ENCODE results near the gene SETMAR.
A peak's percentile ranks its signal among the peaks of the same experiment; 100 is the strongest.

SETMAR gene

GRCh38 chr3:4335840-4336562 is 32.8 kb downstream of the SETMAR start:
- Histone ChIP-seq H3K36me3 (ENCODE audit: insufficient read depth, low read length) (no peaks in the 10 kb centered on the region), H3K27ac (no peak overlapping the region), H3K9me3 (ENCODE audit: low read depth, low read length) (no peaks in the 10 kb centered on the region), H3K9ac (ENCODE audit: insufficient read length) (no peak overlapping the region), H3K4me3 (no peak overlapping the region)
- no peak for DNase-seq (ENCODE audit: low read depth, low spot score)
- TF ChIP-seq EZH2 (IDR thresholded peaks at IDR 0.05) (no peak), POLR2AphosphoS5 (IDR thresholded peaks at IDR 0.05; ENCODE audit: borderline replicate concordance, low read depth, low read length) (no peak), FOXP2 (optimal IDR thresholded peaks at IDR 0.05; ENCODE audit: control extremely low read depth, extremely low read length, insufficient read depth) (no peak)

DNA sequence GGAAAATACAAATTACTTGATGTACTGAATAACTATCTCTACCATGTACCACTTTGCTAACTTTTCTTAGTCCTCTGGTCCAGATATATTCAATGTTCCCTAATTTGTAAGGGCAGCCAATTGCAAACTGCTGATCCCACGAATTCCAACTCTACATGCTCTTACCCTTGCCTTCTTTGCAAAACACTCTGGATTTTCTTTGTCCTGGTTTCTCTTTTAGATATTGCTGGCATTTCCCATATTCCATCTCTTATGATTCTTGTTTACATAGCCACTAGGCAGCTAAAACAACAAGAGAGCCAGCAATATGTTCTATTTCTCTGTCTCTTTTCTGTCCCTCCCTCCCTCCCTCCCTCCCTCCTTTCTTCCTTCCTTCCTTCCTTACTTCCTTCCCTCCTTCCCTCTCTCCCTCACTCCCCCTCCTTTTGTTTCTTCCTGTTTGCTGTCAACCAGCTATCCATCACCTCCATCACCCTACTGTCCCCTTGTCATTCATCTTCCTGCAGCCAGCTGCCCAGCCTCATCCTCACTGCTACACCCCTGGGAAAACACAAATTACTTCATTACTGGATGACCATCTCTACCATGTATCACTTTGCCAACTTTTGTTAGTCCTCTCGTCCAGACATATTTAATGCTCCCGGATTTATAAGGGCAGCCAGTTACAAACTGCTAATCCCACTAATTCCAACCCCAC is 33.8 kb downstream of the SETMAR start:
- H3K27ac ChIP-seq, result no peak overlapping the region
- no peaks in the 10 kb centered on the region for H3K9me3 ChIP-seq (ENCODE audit: low read depth, low read length)
- DNase-seq (ENCODE audit: low read depth, low spot score), result no peak
- no peaks in the 10 kb centered on the region for H3K36me3 ChIP-seq (ENCODE audit: insufficient read depth, low read length)
- TF ChIP-seq EZH2 (IDR thresholded peaks at IDR 0.05) (no peak), FOXP2 (optimal IDR thresholded peaks at IDR 0.05; ENCODE audit: control extremely low read depth, extremely low read length, insufficient read depth) (no peak), POLR2AphosphoS5 (IDR thresholded peaks at IDR 0.05; ENCODE audit: borderline replicate concordance, low read depth, low read length) (no peak)
- H3K4me3 ChIP-seq, result no peak overlapping the region
- no peak overlapping the region for H3K9ac ChIP-seq (ENCODE audit: insufficient read length)

- Histone ChIP-seq H3K36me3 (ENCODE audit: insufficient read depth, low read length) (no peaks in the 10 kb centered on the region), H3K27ac (no peak overlapping the region), H3K4me3 (no peak overlapping the region), H3K9me3 (ENCODE audit: low read depth, low read length) (no peaks in the 10 kb centered on the region), H3K9ac (ENCODE audit: insufficient read length) (no peak overlapping the region)
- TF ChIP-seq POLR2AphosphoS5 (IDR thresholded peaks at IDR 0.05; ENCODE audit: borderline replicate concordance, low read depth, low read length) (no peak), EZH2 (IDR thresholded peaks at IDR 0.05) (no peak), FOXP2 (optimal IDR thresholded peaks at IDR 0.05; ENCODE audit: control extremely low read depth, extremely low read length, insufficient read depth) (no peak)
- no peak for DNase-seq (ENCODE audit: low read depth, low spot score)
Measured at GRCh38 chr3:4338751-4339150, 35.6 kb downstream of the SETMAR start.

- no peak for DNase-seq (ENCODE audit: low read depth, low spot score)
- no peak overlapping the region for H3K27ac ChIP-seq
- H3K4me3 ChIP-seq, result no peak overlapping the region
- no peak overlapping the region for H3K9ac ChIP-seq (ENCODE audit: insufficient read length)
- no peaks in the 10 kb centered on the region for H3K9me3 ChIP-seq (ENCODE audit: low read depth, low read length)
- no peak for TF ChIP-seq FOXP2 (optimal IDR thresholded peaks at IDR 0.05; ENCODE audit: control extremely low read depth, extremely low read length, insufficient read depth)
- TF ChIP-seq EZH2 (IDR thresholded peaks at IDR 0.05), result no peak
- no peak for TF ChIP-seq POLR2AphosphoS5 (IDR thresholded peaks at IDR 0.05; ENCODE audit: borderline replicate concordance, low read depth, low read length)
- no peaks in the 10 kb centered on the region for H3K36me3 ChIP-seq (ENCODE audit: insufficient read depth, low read length)
Measured at GRCh38 chr3:4340077-4340410, 36.9 kb downstream of the SETMAR start.

DNA sequence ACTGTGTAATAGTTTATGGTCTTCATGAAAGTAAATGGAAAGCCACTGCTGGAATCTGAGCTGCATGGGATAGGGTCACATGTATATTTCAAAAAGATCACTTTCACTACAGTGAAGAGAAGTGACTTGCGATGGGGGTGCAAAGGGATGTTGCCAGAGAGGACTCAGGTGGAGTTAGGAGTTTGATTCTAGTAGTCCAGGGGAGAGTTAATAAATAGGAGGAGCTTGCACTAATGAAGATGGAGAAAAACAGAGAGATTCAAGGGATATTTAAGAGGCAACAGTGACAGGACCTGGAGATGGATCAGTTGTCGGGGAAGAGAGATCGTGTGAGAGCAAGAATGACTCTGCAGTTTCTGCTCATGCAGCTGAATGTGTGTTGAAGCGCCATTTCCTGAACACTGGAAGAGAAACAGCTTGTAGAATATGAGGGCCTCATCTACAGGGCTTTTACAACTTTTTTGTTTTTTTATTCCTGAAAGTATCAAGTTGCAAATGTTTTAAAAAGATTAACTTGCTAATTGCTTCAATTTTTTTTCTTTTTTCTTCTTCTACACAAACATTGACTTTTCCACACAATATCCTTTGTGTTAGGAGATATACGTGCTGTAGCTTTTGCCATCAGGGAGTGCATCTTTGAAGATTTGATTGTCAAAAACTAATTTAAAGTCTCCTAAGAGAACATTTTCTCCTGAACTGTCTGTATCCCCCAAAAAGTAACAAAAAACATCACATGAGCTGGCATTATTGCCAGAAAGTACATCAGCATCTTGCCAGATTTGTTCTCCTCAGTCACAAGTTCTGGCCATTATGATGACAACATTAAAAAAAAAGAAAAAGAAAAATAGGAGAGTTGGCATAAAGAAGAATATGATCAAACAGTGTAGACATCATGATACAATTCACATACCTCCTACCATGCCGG is 37.5 kb downstream of the SETMAR start:
- TF ChIP-seq FOXP2 (optimal IDR thresholded peaks at IDR 0.05; ENCODE audit: control extremely low read depth, extremely low read length, insufficient read depth) (no peak), POLR2AphosphoS5 (IDR thresholded peaks at IDR 0.05; ENCODE audit: borderline replicate concordance, low read depth, low read length) (no peak), EZH2 (IDR thresholded peaks at IDR 0.05) (no peak)
- no peak overlapping the region for H3K27ac ChIP-seq
- no peaks in the 10 kb centered on the region for H3K9me3 ChIP-seq (ENCODE audit: low read depth, low read length)
- H3K4me3 ChIP-seq, result no peak overlapping the region
- DNase-seq (ENCODE audit: low read depth, low spot score), result no peak
- H3K36me3 ChIP-seq (ENCODE audit: insufficient read depth, low read length), result no peaks in the 10 kb centered on the region
- no peak overlapping the region for H3K9ac ChIP-seq (ENCODE audit: insufficient read length)

GRCh38 chr3:4341336-4341675 is 38.1 kb downstream of the SETMAR start:
- TF ChIP-seq FOXP2 (optimal IDR thresholded peaks at IDR 0.05; ENCODE audit: control extremely low read depth, extremely low read length, insufficient read depth), result no peak
- TF ChIP-seq EZH2 (IDR thresholded peaks at IDR 0.05), result no peak
- TF ChIP-seq POLR2AphosphoS5 (IDR thresholded peaks at IDR 0.05; ENCODE audit: borderline replicate concordance, low read depth, low read length), result no peak
- no peak for DNase-seq (ENCODE audit: low read depth, low spot score)
- no peaks in the 10 kb centered on the region for H3K9me3 ChIP-seq (ENCODE audit: low read depth, low read length)
- no peak overlapping the region for H3K4me3 ChIP-seq
- H3K9ac ChIP-seq (ENCODE audit: insufficient read length), result no peak overlapping the region
- no peaks in the 10 kb centered on the region for H3K36me3 ChIP-seq (ENCODE audit: insufficient read depth, low read length)
- H3K27ac ChIP-seq, result no peak overlapping the region

DNA sequence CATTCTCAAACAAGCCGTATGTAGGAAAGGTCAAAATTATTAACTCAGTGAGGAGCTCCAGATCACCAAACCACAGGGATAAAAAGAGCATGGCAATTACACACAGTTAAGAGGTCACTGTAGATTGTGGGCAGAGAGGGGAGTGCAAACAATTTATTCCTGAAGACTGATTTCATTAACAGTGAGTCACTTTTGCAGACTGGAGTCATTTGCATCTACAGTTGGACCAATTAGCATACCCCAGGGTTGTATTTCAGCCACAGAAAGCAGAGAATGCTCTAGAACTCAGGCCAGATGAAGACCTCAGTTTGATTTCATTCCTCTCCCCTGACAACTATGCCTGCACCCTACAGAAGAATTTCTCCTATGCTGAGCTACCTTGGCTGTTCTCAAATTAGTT is 40.1 kb downstream of the SETMAR start:
- no peak for DNase-seq (ENCODE audit: low read depth, low spot score)
- Histone ChIP-seq H3K9ac (ENCODE audit: insufficient read length) (no peak overlapping the region), H3K27ac (no peak overlapping the region), H3K4me3 (no peak overlapping the region), H3K9me3 (ENCODE audit: low read depth, low read length) (no peaks in the 10 kb centered on the region), H3K36me3 (ENCODE audit: insufficient read depth, low read length) (no peaks in the 10 kb centered on the region)
- TF ChIP-seq POLR2AphosphoS5 (IDR thresholded peaks at IDR 0.05; ENCODE audit: borderline replicate concordance, low read depth, low read length), result no peak

DNA sequence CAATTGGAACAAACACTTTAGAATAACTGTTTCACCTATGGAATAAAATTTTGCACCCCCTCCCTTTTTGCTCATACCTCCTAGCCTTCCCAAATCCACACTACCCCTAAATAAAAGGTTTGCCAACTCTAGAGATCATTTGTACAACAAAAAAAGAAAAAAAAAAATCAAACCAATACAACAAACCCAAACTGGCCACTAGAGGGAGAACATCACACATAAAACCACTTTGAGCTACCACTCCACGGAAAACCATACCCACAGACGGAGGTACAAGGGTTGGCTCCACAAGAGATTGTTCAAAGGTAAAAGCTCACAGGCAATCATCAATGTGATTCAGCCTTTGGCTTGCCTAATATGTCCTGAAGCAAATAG is 47.6 kb downstream of the SETMAR start:
- DNase-seq (ENCODE audit: low read depth, low spot score), result peak; percentile 37
- no peaks in the 10 kb centered on the region for H3K36me3 ChIP-seq (ENCODE audit: insufficient read depth, low read length)
- no peaks in the 10 kb centered on the region for H3K9me3 ChIP-seq (ENCODE audit: low read depth, low read length)
- TF ChIP-seq FOXP2 (optimal IDR thresholded peaks at IDR 0.05; ENCODE audit: control extremely low read depth, extremely low read length, insufficient read depth), result no peak
- TF ChIP-seq EZH2 (IDR thresholded peaks at IDR 0.05), result no peak
- TF ChIP-seq POLR2AphosphoS5 (IDR thresholded peaks at IDR 0.05; ENCODE audit: borderline replicate concordance, low read depth, low read length), result no peak
- no peak overlapping the region for H3K9ac ChIP-seq (ENCODE audit: insufficient read length)
- no peak overlapping the region for H3K4me3 ChIP-seq
- no peak overlapping the region for H3K27ac ChIP-seq

Data from SK-N-MC (cell line).